T-helper 2 cell treated with Interferon-gamma antibody and Interleukin-4, amounts not matched to agents 5 μg/mL and 100 μg/mL, for 36 hours (primary cell): ENCODE measurements around the gene ZNHIT1.

Source experiments
- DNase-seq: peaks from one replicate; pipeline ENCODE4 v3.0.0; 2021; ENCODE audit warnings: low spot score
- H3K27ac Mint-ChIP-seq: one replicate; pipeline ENCODE4 v1.8.0; 2021; ENCODE audit warnings: mild to moderate bottlenecking, mixed read lengths
- H3K27me3 Mint-ChIP-seq: one replicate; pipeline ENCODE4 v1.8.0; 2021; ENCODE audit warnings: low read depth, mixed read lengths
- H3K36me3 Mint-ChIP-seq: one replicate; pipeline ENCODE4 v1.8.0; 2021; ENCODE audit warnings: low read depth, mixed read lengths
- H3K4me1 Mint-ChIP-seq: one replicate; pipeline ENCODE4 v1.8.0; 2021; ENCODE audit warnings: low read depth, mixed read lengths
- H3K4me3 Mint-ChIP-seq: one replicate; pipeline ENCODE4 v1.8.0; 2022; ENCODE audit warnings: mild to moderate bottlenecking, moderate library complexity, mixed read lengths
- H3K9me3 Mint-ChIP-seq: one replicate; pipeline ENCODE4 v1.8.0; 2021; ENCODE audit warnings: mixed read lengths

ZNHIT1 gene

DNA sequence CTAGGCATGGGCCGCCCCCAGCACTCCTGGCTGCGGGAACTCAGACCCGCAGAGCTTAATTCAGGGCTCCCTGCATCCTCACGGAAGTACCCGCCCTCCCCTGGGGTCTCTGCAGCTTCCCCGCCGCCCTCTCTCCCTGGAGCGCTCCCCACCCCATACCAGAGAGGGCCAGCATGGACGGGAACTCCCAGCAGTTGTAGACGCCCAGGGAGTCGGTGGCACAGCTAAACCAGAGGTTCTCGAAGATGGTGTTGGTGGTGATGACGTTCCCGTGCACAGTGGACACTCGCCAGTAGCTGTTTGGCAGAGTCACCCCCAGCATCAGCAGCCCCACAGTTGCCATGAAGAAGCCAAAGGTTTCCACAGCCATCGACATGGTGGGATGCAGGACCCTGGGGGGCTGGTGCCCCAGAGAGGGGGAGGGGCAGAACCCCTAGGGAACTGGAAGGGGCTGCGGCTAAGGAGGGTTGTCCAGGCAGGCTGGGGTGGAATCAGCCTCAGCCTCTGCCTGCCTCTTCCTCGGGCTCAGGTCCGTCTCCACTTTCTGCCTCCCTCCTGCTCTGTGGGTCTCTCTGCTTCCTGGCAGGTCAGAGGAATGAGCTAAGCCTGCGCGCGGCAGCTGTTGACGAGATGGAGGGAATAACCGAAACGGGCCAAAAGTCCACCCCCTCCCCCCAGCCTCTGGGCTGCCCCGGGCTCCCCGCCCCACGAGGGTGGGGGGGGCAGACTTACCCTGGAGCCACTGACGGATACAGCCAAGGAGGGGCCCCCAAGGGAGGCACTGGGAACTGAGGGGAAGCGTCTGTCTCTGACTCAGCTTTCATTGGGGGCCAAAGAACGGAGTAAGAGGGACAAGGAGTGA, 19.5 kb downstream of the ZNHIT1 start, which contains the start of gene CLDN15:
TSS of gene CLDN15 (minus strand) at position 597 of the 862 bp plus-strand sequence. CDS start at position 376, 221 bp downstream.
- no peaks in the 10 kb centered on the region for H3K27me3 Mint-ChIP-seq
- H3K4me1 Mint-ChIP-seq, result no peaks in the 10 kb centered on the region
- DNase-seq, result no peak
- no peaks in the 10 kb centered on the region for H3K9me3 Mint-ChIP-seq
- no peak within 1 kb of the TSS for H3K27ac Mint-ChIP-seq
- H3K36me3 Mint-ChIP-seq, result peaks cover 6% of the 10 kb centered on the region
- H3K4me3 Mint-ChIP-seq, result no peak within 1 kb of the TSS

DNA sequence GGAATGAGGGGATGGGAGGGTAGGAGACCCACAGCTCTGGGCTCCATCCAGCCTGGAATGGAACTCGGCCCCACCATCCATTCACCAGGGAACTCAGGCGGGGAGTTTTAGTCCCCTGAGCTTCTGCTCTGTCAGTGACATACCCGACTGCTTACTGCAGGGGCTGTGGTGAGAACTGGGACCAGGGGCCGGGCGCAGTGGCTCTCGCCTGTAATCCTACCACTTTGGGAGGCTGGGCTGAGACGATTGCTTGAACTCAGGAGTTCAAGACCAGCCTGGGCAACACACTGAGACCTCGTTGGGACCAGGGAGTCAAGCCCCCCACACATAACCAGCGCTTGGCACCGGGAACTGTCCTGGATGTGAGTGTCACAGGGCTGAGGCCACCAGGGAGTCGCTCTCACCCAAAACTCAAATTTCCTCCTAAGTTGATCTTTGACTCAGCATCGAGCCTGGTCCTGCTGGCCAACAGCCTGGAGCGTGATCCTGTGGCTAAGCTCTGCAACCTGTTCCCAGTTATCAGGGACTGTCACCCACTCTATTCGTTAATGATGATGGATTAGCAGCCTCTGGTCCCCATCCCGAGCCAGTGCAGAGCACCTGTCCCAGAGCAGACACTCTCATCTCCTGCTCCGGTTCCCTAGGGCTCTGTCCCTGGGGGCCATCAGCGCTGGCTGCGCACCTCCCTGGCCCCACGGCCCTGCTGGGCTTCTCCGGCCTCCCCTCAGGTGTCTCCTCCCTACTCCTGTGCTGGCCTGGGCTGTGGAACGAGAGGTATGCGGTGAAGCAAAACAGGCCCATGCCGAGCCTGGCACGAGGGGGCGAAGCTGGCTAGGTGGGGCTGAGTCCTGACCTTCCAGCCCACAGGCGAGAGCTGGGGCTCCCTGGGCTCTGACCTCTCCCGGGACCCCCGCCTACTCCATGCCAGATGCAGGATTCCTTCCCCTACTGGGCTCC, 20.5 kb downstream of the ZNHIT1 start:
- Mint-ChIP-seq H3K27me3 (no peaks in the 10 kb centered on the region), H3K9me3 (no peaks in the 10 kb centered on the region), H3K4me3 (no peak overlapping the region), H3K4me1 (peaks cover 5% of the 10 kb centered on the region), H3K36me3 (peaks cover 6% of the 10 kb centered on the region), H3K27ac (no peak overlapping the region)
- DNase-seq, result no peak

DNA sequence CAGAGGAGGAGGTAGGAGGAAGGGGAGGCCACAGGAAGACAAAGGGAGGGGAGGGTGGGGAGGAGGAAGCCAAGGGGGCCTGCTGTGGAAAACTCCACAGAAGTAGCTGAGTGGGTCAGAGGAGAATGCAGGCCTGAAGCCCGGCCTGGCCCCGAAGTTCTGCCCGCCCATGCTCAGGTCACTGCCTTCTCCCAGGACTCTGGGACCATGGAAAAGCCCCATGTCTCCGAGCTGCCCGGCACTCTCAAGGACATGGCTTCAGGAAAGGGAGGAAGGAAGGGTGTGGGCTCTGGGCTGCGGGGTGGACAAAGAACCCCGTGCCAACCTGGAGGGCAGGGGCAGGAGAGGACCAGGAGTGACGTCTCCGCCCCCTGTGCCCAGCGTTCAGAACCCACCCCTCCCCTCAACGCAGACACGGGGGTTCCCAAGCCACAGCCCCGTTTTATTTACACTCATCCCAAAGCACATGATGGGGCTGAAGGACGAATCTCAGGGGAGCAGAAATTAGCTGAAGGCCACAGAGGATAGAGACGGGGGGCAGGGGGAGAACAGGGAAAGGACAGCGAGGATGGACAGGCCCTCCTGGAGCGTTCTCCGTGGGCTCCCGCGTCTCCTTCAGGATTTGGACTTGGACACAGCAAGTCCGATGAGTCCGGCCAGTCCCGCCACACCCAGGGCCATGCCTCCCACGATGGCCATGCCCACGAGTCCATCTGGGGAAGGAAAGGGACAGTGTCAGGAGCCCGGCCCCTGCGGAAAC, 21.4 kb downstream of the ZNHIT1 start:
- DNase-seq, result no peak

DNA sequence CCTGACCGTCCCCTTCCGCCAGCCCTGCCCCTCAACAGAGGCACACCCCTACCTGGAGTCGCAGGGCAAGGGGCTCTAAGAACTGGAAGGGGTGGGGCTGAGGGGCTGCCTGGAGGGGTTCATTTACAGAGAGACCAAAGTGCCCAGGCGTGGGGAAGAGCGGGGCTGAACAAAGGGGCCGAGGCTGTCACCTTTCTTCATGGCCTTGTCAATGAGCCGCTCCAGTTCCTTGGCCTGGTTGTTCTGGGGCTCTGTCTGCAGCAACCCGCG, 21.9 kb downstream of the ZNHIT1 start:
- Mint-ChIP-seq H3K4me3 (no peak overlapping the region), H3K27ac (no peak overlapping the region), H3K36me3 (peaks cover 7% of the 10 kb centered on the region), H3K4me1 (peaks cover 10% of the 10 kb centered on the region), H3K27me3 (no peaks in the 10 kb centered on the region), H3K9me3 (no peaks in the 10 kb centered on the region)
- no peak for DNase-seq

More for the DNA sequence above, 21.4 kb downstream of the ZNHIT1 start:
- Mint-ChIP-seq H3K9me3 (no peaks in the 10 kb centered on the region), H3K27ac (no peak overlapping the region), H3K36me3 (peaks cover 6% of the 10 kb centered on the region), H3K27me3 (no peaks in the 10 kb centered on the region), H3K4me3 (no peak overlapping the region), H3K4me1 (peaks cover 10% of the 10 kb centered on the region)

DNA sequence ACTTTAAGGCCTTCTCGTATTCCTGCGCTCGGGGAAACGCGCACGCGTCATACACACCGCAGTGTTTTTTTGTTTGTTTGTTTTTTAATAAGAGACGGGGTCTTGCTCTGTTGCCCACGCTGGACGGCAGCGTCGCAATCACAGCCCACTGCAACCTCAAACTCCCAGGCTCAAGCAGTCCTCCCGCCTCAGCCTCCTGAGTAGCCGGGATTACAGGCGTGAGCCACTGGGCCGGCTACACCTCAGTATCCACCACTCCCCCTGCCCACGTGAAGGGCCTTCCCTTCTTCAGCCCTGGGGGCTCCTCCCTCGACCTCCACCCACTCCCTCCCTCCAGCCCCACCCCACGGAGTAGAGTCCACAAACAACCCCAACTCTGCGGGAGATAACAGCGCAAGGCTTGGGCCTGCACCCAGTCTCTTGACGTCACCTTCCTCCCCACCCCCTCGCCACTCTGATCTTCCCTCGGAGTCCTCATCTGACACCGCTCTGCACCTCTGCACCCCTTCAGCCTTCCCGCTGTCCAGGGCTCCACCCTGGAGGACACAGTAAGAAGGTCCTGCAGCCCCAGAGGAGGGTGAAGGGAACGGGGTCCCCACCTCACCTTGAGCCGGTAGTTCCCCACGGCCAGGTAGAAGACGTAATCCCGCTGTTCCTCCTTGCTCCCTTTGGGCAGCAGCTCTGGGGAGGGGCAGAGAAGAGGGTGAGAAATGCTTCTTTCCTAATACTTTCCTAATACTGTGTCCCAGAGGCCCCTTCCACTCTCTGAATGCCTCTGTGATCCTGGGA, 22.5 kb downstream of the ZNHIT1 start:
- Mint-ChIP-seq H3K27ac (peak overlapping the region; percentile 52), H3K27me3 (no peaks in the 10 kb centered on the region), H3K36me3 (peaks cover 12% of the 10 kb centered on the region), H3K4me1 (peaks cover 14% of the 10 kb centered on the region), H3K9me3 (no peaks in the 10 kb centered on the region), H3K4me3 (no peak overlapping the region)
- DNase-seq, result no peak

DNA sequence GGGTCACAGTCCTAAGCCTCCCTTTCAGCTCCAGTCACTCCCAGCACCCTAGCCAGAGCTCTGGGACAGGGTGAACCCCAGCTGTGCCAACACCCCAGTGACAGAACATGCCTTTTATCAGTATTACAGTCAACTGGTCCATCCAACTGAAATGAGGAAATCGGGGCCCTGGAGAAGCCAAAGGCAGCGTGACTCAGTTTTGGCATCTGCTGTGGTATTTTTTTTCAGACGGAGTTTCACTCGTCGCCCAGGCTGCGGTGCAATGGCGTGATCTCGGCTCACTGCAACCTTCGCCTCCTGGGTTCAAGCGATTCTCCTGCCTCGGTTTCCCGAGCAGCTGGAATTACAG, 23.0 kb downstream of the ZNHIT1 start:
- Mint-ChIP-seq H3K4me1 (peaks cover 20% of the 10 kb centered on the region), H3K27me3 (no peaks in the 10 kb centered on the region), H3K36me3 (peaks cover 16% of the 10 kb centered on the region), H3K27ac (peak overlapping the region; percentile 52), H3K9me3 (no peaks in the 10 kb centered on the region), H3K4me3 (no peak overlapping the region)
- DNase-seq, result no peak

DNA sequence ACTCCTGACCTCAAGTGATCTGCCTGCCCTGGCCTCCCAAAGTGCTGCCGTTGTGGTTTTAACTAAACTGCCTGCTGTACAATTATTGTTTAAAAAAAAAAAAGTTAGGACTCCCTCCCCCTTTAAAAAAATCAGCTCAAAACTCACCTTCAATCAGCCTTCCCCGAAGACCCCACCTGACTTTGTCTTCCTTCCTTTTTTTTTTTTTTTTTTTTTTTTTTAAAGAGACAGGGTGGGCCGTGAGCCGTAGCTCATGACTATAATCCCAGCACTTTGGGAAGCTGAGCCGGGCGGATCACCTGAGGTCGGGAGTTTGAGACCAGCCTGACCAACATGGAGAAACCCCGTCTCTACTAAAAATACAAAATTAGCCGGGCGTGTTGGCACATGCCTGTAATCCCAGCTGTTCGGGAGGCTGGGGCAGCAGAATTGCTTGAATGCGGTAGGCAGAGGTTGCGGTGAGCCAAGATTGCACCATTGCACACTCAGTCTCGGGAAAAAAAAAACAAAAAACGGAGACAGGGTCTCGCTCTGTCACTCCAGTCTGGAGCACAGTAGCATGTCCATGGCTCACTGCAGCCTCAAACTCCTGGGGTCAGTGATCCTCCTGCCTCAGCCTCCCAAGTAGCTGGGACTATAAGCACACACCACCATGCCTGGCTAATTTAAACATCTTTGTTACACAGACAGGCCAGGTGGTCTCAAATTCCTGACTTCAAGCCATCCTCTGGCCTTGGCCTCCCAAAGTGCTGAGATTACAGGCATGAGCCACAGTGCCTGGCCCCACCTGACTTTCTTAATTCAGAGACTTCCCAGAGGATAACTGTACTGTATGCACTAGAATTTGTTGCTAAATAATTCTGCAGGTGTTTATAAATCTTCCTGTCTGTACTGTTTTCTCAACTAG, 23.7 kb downstream of the ZNHIT1 start:
- H3K27ac Mint-ChIP-seq, result no peak overlapping the region
- DNase-seq, result no peak
- H3K4me1 Mint-ChIP-seq, result peaks cover 20% of the 10 kb centered on the region
- no peaks in the 10 kb centered on the region for H3K27me3 Mint-ChIP-seq
- no peaks in the 10 kb centered on the region for H3K9me3 Mint-ChIP-seq
- H3K36me3 Mint-ChIP-seq, result peaks cover 16% of the 10 kb centered on the region
- H3K4me3 Mint-ChIP-seq, result no peak overlapping the region

DNA sequence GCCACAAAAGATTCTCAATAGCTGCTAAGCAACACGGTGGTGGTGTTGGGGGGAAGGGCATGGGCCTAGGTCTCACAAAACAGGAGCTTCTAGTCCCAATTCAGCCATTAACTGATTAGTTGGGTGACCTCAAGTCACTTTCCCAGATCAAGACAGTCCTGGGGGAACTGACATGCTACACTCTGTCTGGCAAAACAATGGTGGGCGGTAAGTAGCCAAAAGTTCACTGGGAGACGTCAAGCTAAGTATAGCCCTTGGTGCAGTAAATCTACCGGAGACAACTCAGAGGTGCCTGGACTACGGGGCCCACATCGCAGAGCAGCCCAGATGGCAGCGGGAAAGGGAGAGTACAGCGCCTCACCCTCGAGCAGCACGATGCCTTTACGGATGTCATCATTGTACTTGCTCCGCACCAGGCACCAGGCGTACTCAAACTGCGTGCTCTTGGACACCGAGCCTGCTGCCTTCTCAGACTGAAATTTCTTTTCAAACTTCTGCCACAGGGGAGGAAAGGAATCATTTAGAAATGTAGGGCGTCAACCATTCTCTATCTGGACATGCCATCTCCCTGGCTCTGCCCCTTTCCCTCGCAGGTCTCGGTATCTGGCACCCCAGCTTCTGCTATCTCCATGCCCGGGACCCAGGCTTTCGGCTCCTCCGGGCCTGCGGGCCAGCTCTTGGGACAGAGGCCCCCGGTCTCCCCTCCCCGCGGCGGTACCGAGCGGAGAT, 25.8 kb downstream of the ZNHIT1 start:
- peaks cover 21% of the 10 kb centered on the region for H3K36me3 Mint-ChIP-seq
- H3K27me3 Mint-ChIP-seq, result no peaks in the 10 kb centered on the region
- peak overlapping the region; percentile 99 for H3K27ac Mint-ChIP-seq
- DNase-seq, result no peak
- peaks cover 24% of the 10 kb centered on the region for H3K4me1 Mint-ChIP-seq
- peak overlapping the region; percentile 99 for H3K4me3 Mint-ChIP-seq
- H3K9me3 Mint-ChIP-seq, result no peaks in the 10 kb centered on the region

DNA sequence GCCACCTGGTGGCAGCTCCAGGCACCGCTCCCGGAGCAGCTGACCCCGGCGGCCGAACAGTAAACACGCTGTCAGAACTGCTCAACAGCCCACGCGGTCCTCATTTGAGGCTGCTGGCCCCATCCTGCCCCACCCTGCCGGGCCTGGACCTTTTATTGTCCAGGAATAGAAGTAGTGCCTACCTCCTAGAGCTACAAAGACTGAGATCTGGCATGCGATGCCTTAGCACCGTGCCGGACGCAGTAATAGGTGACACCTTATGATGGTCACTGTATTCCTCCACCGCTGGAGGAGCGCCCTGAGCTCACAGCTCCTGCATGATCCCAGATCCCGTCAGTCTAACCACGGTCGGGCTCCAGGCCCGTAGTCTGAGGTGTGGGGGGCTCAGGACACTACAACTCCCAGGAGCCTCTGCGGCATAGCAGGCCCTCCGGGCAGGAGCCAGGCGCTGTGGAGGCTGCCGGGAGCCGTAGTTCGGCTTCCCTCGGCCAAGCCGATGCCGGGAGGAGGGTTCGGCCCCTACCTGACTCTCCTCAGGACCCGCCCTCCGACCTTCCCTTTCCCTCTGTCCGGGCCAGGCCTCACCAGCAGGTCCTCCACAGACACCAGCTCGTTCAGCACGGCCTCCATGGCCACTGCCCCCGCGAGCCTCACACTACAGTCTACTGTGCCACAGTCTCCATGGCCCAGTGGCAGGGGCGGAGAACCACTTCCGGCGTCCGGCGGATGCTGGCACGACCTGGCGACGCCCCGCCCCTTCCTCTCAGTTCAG, 26.6 kb downstream of the ZNHIT1 start, which contains the start of gene FIS1:
TSS of gene FIS1 (minus strand) at position 707 of the 772 bp plus-strand sequence. CDS start at position 630, 77 bp downstream.
- DNase-seq, result peak; percentile 93
- Mint-ChIP-seq H3K4me1 (peaks cover 24% of the 10 kb centered on the region), H3K27me3 (no peaks in the 10 kb centered on the region), H3K9me3 (no peaks in the 10 kb centered on the region), H3K4me3 (peak within 1 kb of the TSS; percentile 99), H3K27ac (peak within 1 kb of the TSS; percentile 99), H3K36me3 (peaks cover 22% of the 10 kb centered on the region)

DNA sequence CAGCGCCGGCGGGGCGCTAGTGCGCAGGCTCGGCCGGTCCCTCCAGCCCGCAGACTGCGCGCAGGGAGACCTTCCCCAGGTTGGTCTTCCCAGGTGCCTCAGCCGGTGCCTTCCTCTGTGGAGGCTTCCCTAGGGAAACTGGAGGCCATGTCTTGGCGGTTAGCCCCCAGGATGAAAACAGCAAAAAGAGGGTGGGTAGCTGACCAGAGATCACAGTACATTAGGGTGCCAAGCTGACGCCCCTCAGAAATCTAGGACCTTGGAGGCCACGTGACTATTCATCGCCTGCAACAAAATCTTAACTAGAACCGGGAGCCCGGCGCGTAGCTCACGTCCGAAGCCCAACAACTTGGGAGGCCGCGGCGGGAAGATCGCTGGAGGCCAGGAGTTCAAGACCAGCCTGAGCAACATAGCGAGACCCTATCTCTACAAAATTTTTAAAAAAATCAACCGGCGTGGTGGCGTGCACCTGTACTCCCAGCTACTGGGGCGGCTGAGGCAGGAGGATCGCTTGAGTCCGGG, 27.2 kb downstream of the ZNHIT1 start:
- Mint-ChIP-seq H3K4me3 (peak overlapping the region; percentile 99), H3K36me3 (peaks cover 24% of the 10 kb centered on the region), H3K9me3 (no peaks in the 10 kb centered on the region), H3K4me1 (peaks cover 26% of the 10 kb centered on the region), H3K27ac (peak overlapping the region; percentile 99), H3K27me3 (no peaks in the 10 kb centered on the region)
- DNase-seq, result no peak

DNA sequence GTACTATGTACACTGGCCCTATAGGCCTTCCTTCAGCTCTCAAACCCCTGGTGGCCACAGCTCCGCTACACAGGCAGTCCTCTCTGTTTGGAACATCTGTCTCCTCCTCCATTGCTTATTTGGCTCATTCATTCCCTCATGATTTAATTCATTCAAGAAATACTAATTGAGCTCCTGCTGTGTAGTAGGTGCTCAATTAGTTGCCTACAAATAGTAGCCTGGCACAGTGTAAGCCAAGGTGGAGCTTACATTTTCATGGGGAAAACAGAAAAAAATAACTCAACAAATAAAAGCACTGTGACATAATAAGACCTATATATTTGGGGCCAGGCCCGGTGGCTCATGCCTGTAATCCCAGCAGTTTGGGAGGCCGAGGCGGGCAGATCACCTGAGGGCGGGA, 30.3 kb downstream of the ZNHIT1 start:
- peak overlapping the region; percentile 27 for H3K4me3 Mint-ChIP-seq
- H3K27me3 Mint-ChIP-seq, result no peaks in the 10 kb centered on the region
- H3K27ac Mint-ChIP-seq, result peak overlapping the region; percentile 43
- DNase-seq, result no peak
- H3K9me3 Mint-ChIP-seq, result no peaks in the 10 kb centered on the region
- peaks cover 32% of the 10 kb centered on the region for H3K36me3 Mint-ChIP-seq
- H3K4me1 Mint-ChIP-seq, result peaks cover 37% of the 10 kb centered on the region
